ENCODE data around the gene WBP1.
A peak's percentile ranks its signal among the peaks of the same experiment; 100 is the strongest.

WBP1 gene

GRCh38 chr2:74504591-74504990 lies 46.4 kb downstream of the WBP1 start:
- H3K4me3 ChIP-seq (ENCODE audit: severe bottlenecking): no peak overlapping the region
- no peak for TF ChIP-seq CTCF (IDR thresholded peaks at IDR 0.05; ENCODE audit: poor library complexity, severe bottlenecking)
- peaks cover 5% of the 10 kb centered on the region for H3K4me1 ChIP-seq (ENCODE audit: insufficient read depth, poor library complexity, severe bottlenecking)
- ATAC-seq (ENCODE audit: low read depth) (no peak), DNase-seq (ENCODE audit: low spot score) (no peak)
- peaks cover 19% of the 10 kb centered on the region for H3K36me3 ChIP-seq (ENCODE audit: low read depth)
- H3K27ac ChIP-seq (ENCODE audit: poor library complexity, severe bottlenecking): peak overlapping the region; percentile 17
- peaks cover 4% of the 10 kb centered on the region for H3K27me3 ChIP-seq (ENCODE audit: insufficient read depth, poor library complexity, severe bottlenecking)
- H3K9me3 ChIP-seq (ENCODE audit: severe bottlenecking): no peaks in the 10 kb centered on the region

- TF ChIP-seq CTCF (IDR thresholded peaks at IDR 0.05; ENCODE audit: poor library complexity, severe bottlenecking): no peak
- Histone ChIP-seq H3K4me1 (ENCODE audit: insufficient read depth, poor library complexity, severe bottlenecking) (peaks cover 5% of the 10 kb centered on the region), H3K27me3 (ENCODE audit: insufficient read depth, poor library complexity, severe bottlenecking) (no peaks in the 10 kb centered on the region), H3K27ac (ENCODE audit: poor library complexity, severe bottlenecking) (peak overlapping the region; percentile 83), H3K4me3 (ENCODE audit: severe bottlenecking) (no peak overlapping the region), H3K36me3 (ENCODE audit: low read depth) (peaks cover 19% of the 10 kb centered on the region), H3K9me3 (ENCODE audit: severe bottlenecking) (no peaks in the 10 kb centered on the region)
- ATAC-seq (ENCODE audit: low read depth): no peak
- DNase-seq (ENCODE audit: low spot score): peak; percentile 33
Measured at GRCh38 chr2:74505448-74506246, 47.4 kb downstream of the WBP1 start.

- ATAC-seq (ENCODE audit: low read depth): peak; percentile 88
- Histone ChIP-seq H3K27ac (ENCODE audit: poor library complexity, severe bottlenecking) (peak within 1 kb of the TSS; percentile 83), H3K27me3 (ENCODE audit: insufficient read depth, poor library complexity, severe bottlenecking) (peaks cover 10% of the 10 kb centered on the region)
Measured at GRCh38 chr2:74507145-74507925, 49.1 kb downstream of the WBP1 start, which contains the start of gene PCGF1. Gene PCGF1, minus strand, starts transcription at chr2:74507695. Its CDS starts 27 bp downstream, at chr2:74507668.

GRCh38 chr2:74507926-74508520 lies 49.8 kb downstream of the WBP1 start:
- Histone ChIP-seq H3K4me3 (ENCODE audit: severe bottlenecking) (peak overlapping the region; percentile 93), H3K27ac (ENCODE audit: poor library complexity, severe bottlenecking) (peak overlapping the region; percentile 83), H3K27me3 (ENCODE audit: insufficient read depth, poor library complexity, severe bottlenecking) (peaks cover 17% of the 10 kb centered on the region), H3K4me1 (ENCODE audit: insufficient read depth, poor library complexity, severe bottlenecking) (peaks cover 5% of the 10 kb centered on the region), H3K36me3 (ENCODE audit: low read depth) (peaks cover 19% of the 10 kb centered on the region), H3K9me3 (ENCODE audit: severe bottlenecking) (no peaks in the 10 kb centered on the region)
- ATAC-seq (ENCODE audit: low read depth) (peak; percentile 26; the same call in 2 of the 3 replicates), DNase-seq (ENCODE audit: low spot score) (peak; percentile 24)
- TF ChIP-seq CTCF (IDR thresholded peaks at IDR 0.05; ENCODE audit: poor library complexity, severe bottlenecking): no peak

More at GRCh38 chr2:74507145-74507925, 49.1 kb downstream of the WBP1 start, which contains the start of gene PCGF1:
- Histone ChIP-seq H3K9me3 (ENCODE audit: severe bottlenecking) (no peaks in the 10 kb centered on the region), H3K36me3 (ENCODE audit: low read depth) (peaks cover 19% of the 10 kb centered on the region), H3K4me1 (ENCODE audit: insufficient read depth, poor library complexity, severe bottlenecking) (peaks cover 5% of the 10 kb centered on the region), H3K4me3 (ENCODE audit: severe bottlenecking) (peak within 1 kb of the TSS; percentile 93)
- DNase-seq (ENCODE audit: low spot score): peak; percentile 97
- TF ChIP-seq CTCF (IDR thresholded peaks at IDR 0.05; ENCODE audit: poor library complexity, severe bottlenecking): peak; percentile 79
